ENCODE measurements around the gene TAF1L.
"Not testable (repeated sequence)": the region's sequence is repeated elsewhere in the genome, so short reads cannot be mapped to it uniquely, and the experiment has no call there.

The TAF1L gene, protein sequence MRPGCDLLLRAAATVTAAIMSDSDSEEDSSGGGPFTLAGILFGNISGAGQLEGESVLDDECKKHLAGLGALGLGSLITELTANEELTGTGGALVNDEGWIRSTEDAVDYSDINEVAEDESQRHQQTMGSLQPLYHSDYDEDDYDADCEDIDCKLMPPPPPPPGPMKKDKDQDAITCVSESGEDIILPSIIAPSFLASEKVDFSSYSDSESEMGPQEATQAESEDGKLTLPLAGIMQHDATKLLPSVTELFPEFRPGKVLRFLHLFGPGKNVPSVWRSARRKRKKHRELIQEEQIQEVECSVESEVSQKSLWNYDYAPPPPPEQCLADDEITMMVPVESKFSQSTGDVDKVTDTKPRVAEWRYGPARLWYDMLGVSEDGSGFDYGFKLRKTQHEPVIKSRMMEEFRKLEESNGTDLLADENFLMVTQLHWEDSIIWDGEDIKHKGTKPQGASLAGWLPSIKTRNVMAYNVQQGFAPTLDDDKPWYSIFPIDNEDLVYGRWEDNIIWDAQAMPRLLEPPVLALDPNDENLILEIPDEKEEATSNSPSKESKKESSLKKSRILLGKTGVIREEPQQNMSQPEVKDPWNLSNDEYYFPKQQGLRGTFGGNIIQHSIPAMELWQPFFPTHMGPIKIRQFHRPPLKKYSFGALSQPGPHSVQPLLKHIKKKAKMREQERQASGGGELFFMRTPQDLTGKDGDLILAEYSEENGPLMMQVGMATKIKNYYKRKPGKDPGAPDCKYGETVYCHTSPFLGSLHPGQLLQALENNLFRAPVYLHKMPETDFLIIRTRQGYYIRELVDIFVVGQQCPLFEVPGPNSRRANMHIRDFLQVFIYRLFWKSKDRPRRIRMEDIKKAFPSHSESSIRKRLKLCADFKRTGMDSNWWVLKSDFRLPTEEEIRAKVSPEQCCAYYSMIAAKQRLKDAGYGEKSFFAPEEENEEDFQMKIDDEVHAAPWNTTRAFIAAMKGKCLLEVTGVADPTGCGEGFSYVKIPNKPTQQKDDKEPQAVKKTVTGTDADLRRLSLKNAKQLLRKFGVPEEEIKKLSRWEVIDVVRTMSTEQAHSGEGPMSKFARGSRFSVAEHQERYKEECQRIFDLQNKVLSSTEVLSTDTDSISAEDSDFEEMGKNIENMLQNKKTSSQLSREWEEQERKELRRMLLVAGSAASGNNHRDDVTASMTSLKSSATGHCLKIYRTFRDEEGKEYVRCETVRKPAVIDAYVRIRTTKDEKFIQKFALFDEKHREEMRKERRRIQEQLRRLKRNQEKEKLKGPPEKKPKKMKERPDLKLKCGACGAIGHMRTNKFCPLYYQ (N-terminal part only)

DNA sequence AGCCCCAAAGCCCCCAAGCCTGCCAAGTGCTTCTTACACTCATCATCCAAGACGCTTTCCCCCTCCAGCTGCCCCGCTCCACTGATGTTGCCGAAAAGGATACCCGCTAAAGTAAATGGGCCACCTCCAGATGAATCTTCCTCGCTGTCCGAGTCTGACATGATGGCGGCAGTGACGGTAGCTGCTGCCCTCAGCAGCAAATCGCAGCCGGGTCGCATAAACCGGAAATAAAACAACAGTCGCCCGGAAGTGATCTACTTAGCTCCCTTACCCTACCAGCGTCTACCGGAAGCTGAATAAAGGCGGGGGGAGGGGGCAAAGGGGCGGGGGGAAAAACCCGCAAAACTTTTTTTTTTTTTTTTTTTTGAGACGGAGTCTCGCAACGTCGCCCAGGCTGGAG is at the start of gene TAF1L:
Gene TAF1L (minus strand): TSS at position 308 of the 400 bp plus-strand sequence. CDS start 90 bp downstream, at position 218.
- no peak for DNase-seq (ENCODE audit: low read depth in 2 of 2)

DNA sequence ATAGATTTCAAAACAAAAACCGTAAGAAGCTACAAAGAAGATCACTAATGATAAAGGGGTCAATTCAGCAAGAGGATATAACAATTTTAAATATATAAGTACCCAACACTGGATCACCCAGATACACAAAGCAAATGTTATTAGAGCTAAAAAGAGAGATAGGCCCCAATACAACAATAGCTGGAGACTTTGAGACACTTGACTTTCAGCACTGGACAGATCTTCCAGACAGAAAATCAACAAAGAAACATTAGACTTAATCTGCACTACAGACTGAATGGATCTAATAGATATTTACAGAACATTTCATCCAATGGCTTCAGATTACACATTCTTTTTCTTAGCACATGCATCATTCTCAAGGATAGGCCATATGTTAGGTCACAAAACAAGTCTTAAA is 46.3 kb upstream of the TAF1L start:
- no peak for DNase-seq (ENCODE audit: low read depth in 2 of 2)

DNA sequence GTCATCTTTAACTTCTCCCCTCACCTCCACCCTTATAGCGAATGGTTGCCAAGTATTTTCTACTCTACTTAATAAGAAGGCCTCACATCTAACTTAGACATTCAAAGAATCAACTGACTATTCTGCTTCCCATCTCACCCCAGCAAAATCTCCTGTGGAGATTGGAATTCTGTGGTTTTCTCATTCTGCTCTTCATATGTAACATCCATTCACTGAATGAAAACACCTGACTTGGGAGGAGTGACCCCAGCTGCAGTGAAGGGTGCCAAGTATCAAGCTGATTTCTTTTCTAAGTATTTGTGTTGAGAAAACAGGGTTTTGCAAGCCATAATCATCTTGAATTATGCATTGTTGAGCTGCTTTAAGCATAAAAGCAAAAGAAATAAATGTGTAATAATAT is 42.5 kb upstream of the TAF1L start:
- DNase-seq (ENCODE audit: low read depth in 2 of 2): no peak

DNA sequence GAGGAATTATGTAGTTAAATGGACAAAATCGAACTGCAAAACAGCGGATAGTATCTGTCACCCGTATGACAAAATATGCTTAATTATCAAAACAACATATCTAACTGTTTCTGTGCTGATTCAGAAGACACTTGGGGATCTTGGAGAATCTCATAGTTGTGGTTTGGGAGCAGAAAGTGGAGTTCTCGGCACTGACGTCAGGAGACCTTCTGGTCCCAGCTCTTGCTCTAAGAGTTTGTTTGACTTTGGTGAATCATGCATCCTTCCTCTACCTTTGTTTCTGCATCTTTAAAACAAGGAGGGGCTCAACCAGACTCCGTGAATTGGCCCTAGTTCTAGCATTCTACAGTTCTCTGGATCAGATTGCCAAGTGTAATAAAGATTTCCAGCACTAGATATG is 37.0 kb upstream of the TAF1L start:
- DNase-seq (ENCODE audit: low read depth in 2 of 2): no peak

DNA sequence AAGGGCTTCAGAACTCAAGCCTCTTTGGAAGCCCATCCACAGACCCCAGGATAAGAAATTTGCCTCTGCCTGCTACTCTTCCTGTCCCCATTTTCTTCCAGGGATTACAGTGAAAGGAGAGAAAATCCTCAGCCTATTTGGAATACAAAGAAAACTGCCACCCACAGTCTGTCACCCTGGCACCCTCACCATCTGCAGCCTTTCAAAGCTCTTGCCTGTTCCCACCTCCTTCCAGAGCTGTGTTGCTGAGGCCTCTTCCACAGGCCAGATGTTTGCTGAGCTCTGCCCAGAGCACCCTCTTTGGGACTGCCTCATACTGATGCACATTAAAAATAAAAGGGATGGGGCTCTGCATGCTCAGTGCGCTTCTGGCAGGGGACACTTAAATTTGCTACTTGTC is 35.9 kb upstream of the TAF1L start:
- DNase-seq (ENCODE audit: low read depth in 2 of 2): no peak

DNA sequence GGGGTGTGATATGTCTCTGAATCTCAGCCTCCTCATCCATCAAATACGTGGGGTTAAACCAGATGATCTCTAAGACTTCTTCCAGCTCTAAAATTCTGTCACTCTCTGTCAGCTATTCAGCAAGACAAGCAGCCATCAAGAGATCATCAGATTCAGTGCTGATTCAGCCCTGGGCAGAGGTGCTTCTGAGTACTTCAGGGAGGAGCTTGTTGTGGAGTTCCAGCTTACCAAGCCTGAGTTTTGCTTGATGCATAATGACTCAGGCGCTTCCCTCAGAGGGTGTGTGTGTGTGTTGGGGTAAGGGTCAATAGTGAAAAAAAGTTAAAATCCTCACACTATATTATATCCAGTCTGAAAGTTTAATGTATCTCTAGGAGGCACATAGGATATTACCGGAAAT is 29.6 kb upstream of the TAF1L start:
- no peak for DNase-seq (ENCODE audit: low read depth in 2 of 2)

DNA sequence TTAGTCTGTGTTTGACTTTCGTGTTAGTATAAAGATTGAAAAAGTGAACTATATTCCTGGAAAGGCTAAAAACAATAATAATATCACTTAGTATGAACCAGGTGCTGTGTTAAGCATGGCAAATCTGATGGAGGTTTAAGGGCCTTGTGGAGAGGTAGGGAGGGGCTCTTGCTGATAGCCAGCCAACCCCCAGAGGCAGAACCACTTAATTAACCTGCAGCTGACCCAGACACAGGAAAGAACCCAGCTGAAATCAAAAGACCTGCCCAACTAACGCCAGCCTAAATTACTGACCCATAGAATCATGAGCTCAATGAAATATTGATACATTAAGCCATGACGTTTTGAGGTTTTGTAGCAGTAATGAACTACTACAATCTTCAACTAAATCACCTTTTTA is 28.3 kb upstream of the TAF1L start:
- DNase-seq (ENCODE audit: low read depth in 2 of 2): no peak

DNA sequence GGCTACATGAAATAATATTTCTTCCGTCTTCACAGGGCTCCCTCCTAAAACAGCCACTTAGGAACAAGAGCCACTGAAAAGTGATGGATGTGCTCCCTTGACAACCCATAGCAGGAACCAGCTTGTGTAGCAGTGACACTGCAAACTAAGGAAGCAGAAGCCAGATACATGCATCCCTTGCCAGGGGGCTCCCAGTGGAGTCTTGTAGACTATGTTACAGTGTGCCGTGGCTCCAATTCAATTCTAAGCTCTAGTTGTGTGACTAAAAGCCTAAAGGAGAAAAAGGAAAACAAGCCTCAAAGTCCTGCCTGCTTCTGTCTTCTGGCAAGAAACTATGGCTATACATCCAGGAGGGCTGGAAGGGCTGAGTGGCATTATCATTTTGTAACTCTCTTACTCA is 12.2 kb upstream of the TAF1L start:
- no peak for DNase-seq (ENCODE audit: low read depth in 2 of 2)

DNA sequence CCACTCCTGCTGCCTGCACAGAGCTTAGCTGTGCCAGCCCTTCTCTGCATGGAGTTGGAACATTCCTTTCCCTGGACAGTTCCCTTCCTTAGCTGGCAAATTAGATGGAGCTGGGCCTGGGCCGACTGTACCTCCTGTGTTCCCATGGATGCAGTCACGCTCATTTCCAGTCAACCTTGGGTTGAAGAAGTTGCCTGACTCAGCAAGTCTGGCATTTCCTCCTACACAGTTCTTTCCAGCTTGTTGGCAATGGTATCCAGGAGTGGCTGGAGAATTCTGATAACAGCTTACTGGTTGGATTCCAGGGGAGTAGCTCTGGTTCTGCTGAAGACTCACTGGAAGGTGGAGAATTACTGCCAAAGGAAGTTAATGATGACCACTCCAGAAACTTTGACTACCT is 9.2 kb upstream of the TAF1L start:
- DNase-seq (ENCODE audit: low read depth in 2 of 2): no peak

DNA sequence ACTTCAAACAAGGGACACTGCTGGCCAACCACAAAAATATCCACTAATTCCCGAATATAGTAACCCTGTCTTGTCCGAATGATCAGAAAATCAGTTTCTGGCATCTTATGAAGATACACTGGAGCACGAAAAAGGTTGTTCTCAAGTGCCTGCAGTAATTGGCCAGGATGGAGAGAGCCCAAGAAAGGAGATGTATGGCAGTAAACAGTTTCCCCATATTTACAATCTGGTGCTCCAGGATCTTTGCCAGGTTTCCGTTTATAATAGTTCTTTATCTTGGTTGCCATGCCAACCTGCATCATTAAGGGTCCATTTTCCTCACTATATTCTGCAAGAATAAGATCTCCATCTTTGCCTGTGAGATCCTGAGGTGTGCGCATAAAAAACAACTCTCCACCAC is 2.3 kb downstream of the TAF1L start:
- not testable (repeated sequence) for DNase-seq (ENCODE audit: low read depth in 2 of 2)

DNA sequence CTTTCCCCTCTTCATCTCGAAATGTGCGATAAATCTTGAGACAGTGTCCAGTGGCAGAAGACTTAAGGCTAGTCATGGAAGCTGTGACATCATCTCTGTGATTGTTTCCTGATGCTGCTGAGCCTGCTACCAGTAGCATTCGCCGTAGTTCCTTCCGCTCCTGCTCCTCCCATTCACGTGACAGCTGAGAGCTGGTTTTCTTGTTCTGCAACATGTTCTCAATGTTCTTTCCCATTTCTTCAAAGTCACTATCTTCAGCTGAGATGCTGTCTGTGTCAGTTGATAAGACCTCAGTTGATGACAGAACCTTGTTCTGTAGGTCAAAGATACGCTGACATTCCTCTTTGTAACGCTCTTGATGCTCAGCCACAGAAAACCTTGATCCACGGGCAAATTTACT is 3.5 kb downstream of the TAF1L start:
- no peak for DNase-seq (ENCODE audit: low read depth in 2 of 2)

DNA sequence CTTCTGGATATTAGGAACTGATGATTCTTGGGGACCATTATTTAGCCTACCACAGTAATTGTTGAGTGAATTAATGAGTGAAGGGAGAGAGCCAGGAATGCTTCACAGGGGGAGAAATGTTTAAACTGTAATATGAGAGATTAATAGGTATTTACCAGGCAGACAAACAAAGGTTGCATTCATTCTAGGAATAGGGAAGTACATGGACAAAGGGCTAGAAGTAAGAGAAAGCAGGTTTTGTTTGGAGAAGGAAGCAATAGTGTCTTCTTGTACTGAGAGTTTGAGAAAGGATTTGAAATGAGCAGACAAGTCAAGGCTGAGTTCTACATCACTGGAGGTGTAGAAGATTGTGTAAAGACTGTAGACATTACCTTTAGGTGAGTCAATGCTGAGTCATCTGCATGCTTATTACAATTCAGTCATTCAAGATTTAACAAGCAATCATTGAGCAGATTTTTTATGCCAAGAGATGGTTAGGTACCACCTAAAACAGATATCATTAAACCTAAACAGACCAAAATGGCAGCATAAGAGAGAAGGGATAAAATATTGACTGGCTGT is 8.0 kb downstream of the TAF1L start:
- no peak for DNase-seq (ENCODE audit: low read depth in 2 of 2)

DNA sequence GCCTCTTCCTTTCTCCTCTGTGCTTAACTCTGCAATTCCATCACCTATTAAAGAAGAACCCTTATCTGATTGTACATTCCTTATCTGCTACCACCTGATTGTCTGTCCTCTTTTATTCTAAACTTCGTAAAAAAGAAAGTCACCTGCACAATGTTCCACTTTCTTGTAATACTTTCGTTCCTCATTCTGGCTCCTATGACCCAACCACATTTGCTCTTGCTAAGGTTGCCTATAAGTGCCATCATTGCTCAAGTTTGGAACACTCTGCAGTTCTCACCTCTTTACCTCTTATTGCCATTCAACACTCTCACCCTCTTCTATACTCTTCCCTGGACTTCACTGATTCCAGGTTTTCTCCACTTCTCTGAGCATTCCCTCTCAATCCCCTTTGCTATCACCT is 10.1 kb downstream of the TAF1L start:
- DNase-seq (ENCODE audit: low read depth in 2 of 2): no peak

DNA sequence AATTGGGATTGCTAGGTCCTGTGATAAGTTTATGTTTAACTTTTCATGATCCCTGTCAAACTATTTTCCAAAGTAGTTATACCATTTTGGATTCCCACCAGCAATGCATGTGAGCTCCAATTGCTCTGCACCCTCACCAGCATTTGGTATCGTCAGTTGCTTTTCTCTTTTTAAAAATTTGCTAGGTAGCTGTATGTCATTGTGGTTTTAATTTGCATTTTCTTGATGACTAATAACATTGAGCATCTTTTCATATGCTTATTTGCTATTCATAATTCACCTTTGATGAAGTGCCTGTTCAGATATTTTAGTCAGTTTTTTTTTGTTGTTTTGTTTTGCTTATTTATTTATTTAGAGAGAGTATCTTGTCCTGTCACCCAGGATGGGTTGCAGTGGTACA is 12.5 kb downstream of the TAF1L start:
- DNase-seq (ENCODE audit: low read depth in 2 of 2): no peak

DNA sequence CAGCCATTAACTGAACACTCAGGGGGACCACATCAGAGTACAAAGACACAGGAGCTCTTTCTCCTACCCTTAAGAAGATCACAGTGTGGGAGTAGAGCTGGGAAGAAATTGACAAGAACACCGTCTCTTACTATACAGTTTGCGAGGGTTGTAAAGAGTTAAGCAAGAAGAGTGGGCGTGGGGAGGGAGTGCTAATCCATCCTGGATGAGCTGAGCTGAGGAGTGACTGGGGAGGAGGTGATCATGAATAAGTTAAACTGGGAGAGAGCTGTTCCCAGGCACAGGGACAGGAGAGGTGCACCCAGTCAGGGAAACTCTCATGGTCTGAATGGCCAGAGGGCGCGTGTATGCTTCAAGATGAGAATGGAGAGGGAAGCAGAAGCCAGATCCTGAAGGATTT is 17.2 kb downstream of the TAF1L start:
- DNase-seq (ENCODE audit: low read depth in 2 of 2): no peak

DNA sequence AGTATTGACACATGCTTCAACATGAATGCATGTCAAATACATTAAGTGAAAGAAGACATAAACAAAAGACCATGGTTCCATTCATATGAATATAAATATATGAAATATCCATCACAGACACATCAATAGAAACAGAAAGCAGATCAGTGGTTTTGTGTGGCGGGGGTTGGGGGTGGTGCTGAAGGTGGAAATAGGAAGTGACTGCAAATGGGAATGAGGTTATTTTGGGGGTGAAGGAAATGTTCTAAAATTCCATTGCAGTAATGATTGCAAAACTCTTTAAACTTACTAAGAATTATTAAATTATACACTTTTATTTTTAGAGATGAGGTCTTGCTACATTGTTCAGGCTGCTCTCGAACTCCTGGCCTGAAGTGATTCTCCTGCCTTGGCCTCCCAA is 28.7 kb downstream of the TAF1L start:
- DNase-seq (ENCODE audit: low read depth in 2 of 2): no peak

DNA sequence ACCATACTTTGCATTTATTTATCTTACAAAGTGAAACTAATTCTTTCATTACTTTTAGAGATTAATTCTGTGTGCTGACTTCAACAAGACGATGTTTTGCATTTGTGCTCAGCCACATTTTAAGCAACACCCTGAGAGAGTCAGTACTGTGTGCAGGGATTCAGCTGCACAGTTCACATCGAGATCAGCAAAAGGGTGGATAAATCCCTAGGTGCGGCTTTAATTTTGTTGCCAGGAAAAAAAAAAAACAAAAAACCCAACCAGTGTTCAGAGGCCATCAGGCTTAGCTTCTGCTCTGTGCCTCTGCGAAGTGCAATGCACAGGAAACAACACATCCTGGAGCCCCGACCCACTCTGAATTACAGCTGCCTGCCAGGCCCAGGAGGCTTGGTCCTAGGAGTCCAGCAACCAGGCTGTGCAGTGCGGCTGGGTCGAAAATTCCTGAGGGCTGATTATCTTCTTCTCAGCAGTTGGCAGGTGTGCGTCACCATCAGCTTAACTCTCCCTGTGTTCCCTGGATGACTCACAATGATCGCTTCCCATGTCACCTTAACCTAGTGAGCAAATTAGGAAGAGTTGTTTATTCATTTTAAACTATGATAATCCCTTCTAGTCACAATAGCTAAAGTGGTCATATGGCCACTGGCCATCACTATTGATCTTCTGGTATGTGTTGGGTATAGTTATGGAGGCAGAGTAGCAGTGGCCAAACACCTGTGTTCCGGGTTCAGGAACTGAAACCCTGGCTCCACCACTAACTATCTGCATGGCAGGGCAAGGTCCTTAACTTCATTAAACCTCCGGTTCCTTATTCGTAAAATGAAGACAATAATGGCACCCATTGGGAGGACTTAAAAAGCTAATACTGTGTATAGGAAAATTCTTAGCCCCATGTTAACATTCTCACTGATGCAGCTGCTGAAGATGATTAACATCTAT is 31.3 kb downstream of the TAF1L start:
- DNase-seq (ENCODE audit: low read depth in 2 of 2): no peak

DNA sequence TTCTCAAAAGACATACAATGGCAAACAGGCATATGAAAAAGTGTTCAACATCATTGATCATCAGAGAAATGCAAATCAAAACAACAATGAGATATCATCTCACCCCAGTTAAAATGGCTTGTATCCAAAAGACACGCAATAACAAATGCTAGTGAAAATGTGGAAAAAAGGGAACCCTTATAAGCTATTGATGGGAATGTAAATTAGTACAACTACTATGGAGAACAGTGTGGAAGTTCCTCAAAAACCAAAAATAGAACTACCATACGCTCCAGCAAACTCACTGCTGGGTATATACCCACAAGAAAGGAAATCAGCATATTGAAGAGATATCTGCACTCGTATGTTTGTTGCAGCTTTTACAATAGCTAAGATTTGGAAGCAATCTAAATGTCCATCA is 36.4 kb downstream of the TAF1L start:
- not testable (repeated sequence) for DNase-seq (ENCODE audit: low read depth in 2 of 2)

DNA sequence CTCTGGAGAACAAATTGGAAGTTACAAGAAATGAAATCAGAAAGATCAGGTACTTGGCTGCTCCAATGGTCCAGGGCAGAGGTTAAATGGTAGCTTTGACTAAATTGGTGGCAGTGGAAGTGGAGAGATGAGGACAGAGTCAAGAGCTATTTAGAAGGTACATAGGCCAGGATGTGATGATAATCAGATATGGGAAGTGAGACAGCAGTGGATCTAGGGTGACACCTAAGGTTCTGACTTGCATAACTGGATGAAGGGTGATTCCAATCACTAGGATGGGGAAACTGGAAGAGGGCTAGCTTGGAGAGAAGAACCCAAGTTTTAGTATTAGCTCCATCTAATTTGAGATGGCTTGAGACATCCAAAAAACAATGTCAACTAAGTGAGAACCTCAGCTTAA is 38.5 kb downstream of the TAF1L start:
- DNase-seq (ENCODE audit: low read depth in 2 of 2): no peak

DNA sequence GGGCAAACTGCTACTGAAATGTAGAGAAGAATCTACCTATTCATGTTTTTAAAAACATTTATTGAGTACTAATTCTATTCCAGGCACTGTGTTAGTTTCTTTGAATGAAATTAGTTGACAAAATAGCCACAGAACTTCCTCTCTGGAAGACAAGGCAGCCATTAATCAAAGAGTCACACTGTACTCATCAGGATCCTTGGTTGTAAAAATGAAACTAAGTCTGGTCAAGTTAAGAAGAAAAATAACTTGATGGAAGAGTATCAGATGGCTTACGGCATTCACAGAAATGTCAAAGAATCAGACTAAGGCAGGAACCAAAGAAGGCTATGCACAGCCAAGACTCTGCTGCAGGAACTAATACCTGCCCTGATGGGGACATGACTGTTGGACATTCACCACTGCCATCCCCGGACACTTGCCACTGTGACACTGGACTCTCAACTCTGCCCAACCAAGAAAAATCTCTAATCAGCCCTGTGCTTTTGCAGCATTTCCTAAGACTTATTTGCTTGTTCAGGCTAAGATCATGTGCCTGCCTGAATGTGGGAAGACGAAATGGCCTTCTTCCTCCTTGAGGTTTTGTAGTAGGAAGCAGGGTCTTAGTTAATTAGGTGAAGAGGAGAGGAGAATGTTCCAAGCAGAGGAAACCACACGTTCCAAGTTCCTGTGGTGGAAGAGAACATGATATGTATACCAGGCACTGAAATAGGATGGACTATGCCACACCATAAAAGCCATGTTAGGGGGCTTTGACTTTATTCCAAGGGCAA is 39.2 kb downstream of the TAF1L start:
- DNase-seq (ENCODE audit: low read depth in 2 of 2): no peak

Measured in stimulated activated CD4-positive, alpha-beta T cell treated with anti-CD3 and anti-CD28 coated beads, Interleukin-12 subunit alpha, Interleukin-12 subunit beta, amount 100 ng/mL, for 24 hours (primary cell).